ENCODE measurements around the gene KIT. TPM values are rescaled to one million over a fixed set of nuclear protein-coding genes. Genes with fewer than 3 reads are reported as not detected.

KIT gene
- total and polyA plus RNA-seq, 10 of the 15 experiments (the other 5 are each of a cell fraction or from before 2014, with no cell fraction given): 0.01 to 0.03 TPM; not detected in 8

- TF ChIP-seq BHLHE40 (IDR thresholded peaks at IDR 0.05; ENCODE audit: borderline replicate concordance in 1 of 2, low read depth in 2 of 2, low read length in 1 of 2) (no peak), ZNF217 (IDR thresholded peaks at IDR 0.05) (no peak), IRF4 (IDR thresholded peaks at IDR 0.05; ENCODE audit: low read depth, low read length) (no peak), NFYA (IDR thresholded peaks at IDR 0.05; ENCODE audit: borderline replicate concordance, low read depth, low read length) (no peak), POLR2AphosphoS2 (IDR thresholded peaks at IDR 0.05; ENCODE audit: low read depth, low read length) (no peak)
Measured at GRCh38 chr4:54678826-54679225, 21.1 kb downstream of the KIT start (continued).

- intact Hi-C loops (cut with micrococcal nuclease; ENCODE audit: unreplicated experiment): loop anchor here (5.0 to 10.0 kb wide), 2 partner anchors 282 to 645 kb away; no protein-coding TSS in a partner anchor
- CTCF ChIA-PET: no interaction called here
- in situ Hi-C loops (cut with MboI): loop anchor here (10.0 kb wide), 1 partner anchor 285 kb away; no protein-coding TSS in a partner anchor
- Histone ChIP-seq H3K27me3 (replicated peaks in 1 of 2; ENCODE audit: control insufficient read depth in 2 of 2, insufficient read depth in 2 of 2, low read length in 1 of 2) (no peaks in the 10 kb centered on the region), H3K9ac (ENCODE audit: control insufficient read depth, insufficient read depth, low read length) (no peak overlapping the region), H3K36me3 (ENCODE audit: control insufficient read depth in 2 of 2, insufficient read depth in 2 of 2, low read length in 1 of 2) (no peaks in the 10 kb centered on the region), H3K27ac (ENCODE audit: control insufficient read depth, insufficient read depth) (no peak overlapping the region), H3K4me1 (ENCODE audit: control insufficient read depth, insufficient read depth, low read length) (no peaks in the 10 kb centered on the region), H3K79me2 (ENCODE audit: control insufficient read depth, insufficient read depth, low read length) (no peaks in the 10 kb centered on the region), H3K9me3 (replicated peaks; ENCODE audit: control insufficient read depth, insufficient read depth, low read length) (no peaks in the 10 kb centered on the region), H3K4me3 (no peak overlapping the region), H2AFZ (ENCODE audit: control insufficient read depth, low read depth, low read length) (no peak overlapping the region), H3K4me2 (ENCODE audit: control insufficient read depth, insufficient read depth) (no peak overlapping the region), H4K20me1 (ENCODE audit: control insufficient read depth, insufficient read depth) (no peaks in the 10 kb centered on the region)
- no peak for FAIRE-seq
- RAD21 ChIA-PET (ENCODE audit: unreplicated experiment): no interaction called here
- no peak for ATAC-seq
- TF ChIP-seq USF1 (IDR thresholded peaks at IDR 0.05; ENCODE audit: borderline replicate concordance, extremely low read length, insufficient read depth, low read depth, low read length): no peak
- TF ChIP-seq BMI1 (IDR thresholded peaks at IDR 0.05; ENCODE audit: borderline replicate concordance): no peak
- no peak for TF ChIP-seq BCL3 (IDR thresholded peaks at IDR 0.05; ENCODE audit: borderline replicate concordance, insufficient read depth, low read depth, low read length, poor library complexity, severe bottlenecking)
- TF ChIP-seq HDAC2 (IDR thresholded peaks at IDR 0.05): no peak
- TF ChIP-seq TBL1XR1 (IDR thresholded peaks at IDR 0.05; ENCODE audit: low read depth, low read length): no peak
- TF ChIP-seq ATF2 (IDR thresholded peaks at IDR 0.05; ENCODE audit: low read length): no peak
- TF ChIP-seq PAX5 (IDR thresholded peaks at IDR 0.05; ENCODE audit: borderline replicate concordance, low read depth, low read length): no peak
- no peak for TF ChIP-seq CHD2 (IDR thresholded peaks at IDR 0.05; ENCODE audit: borderline replicate concordance, low read depth, low read length)
- SMC1A ChIA-PET (ENCODE audit: uncharacterized antibody, unreplicated experiment): interaction anchor here (0.6 to 1.7 kb wide), 2 partner anchors 19 to 1863 kb away, joined by 3 to 4 read pairs; no protein-coding TSS in a partner anchor
- WGBS (ENCODE audit: insufficient coverage, insufficient replicate concordance, low lambda C conversion rate, missing lambda C conversion rate): 83% methylated on average over 1 of the region's 1 CpG
- POLR2A ChIA-PET: no interaction called here
- DNase-seq (ENCODE audit: low read depth, low spot score): no peak
- no TSS peak for BruUV-seq (replicated peaks)
Measured at GRCh38 chr4:54679813-54680212, 22.1 kb downstream of the KIT start.

Measured in GM12878 (cell line).